ENCODE data around the gene RAP1GAP2.

The RAP1GAP2 gene

GRCh38 chr17:2803386-2803785, 7.1 kb downstream of the RAP1GAP2 start:
- Histone ChIP-seq H2AFZ (ENCODE audit: low read length) (no peak overlapping the region), H3K27me3 (ENCODE audit: insufficient read depth, low read length) (peaks cover 8% of the 10 kb centered on the region; the same call in 1 of the 2 replicates), H3K4me1 (ENCODE audit: insufficient read depth, low read length, severe bottlenecking) (no peaks in the 10 kb centered on the region), H3K9ac (ENCODE audit: low read length) (no peak overlapping the region), H3K36me3 (ENCODE audit: insufficient read depth, low read length) (no peaks in the 10 kb centered on the region), H3K27ac (ENCODE audit: low read depth, low read length, poor library complexity, severe bottlenecking) (no peak overlapping the region), H3F3A (ENCODE audit: insufficient read depth, low read length) (no peaks in the 10 kb centered on the region), H3K4me3 (ENCODE audit: low read depth, low read length, poor library complexity, severe bottlenecking) (no peak overlapping the region), H3K4me2 (ENCODE audit: low read length) (no peak overlapping the region), H3K9me3 (ENCODE audit: low read length) (no peaks in the 10 kb centered on the region), H3K79me2 (ENCODE audit: insufficient read depth, low read length) (no peaks in the 10 kb centered on the region), H4K20me1 (ENCODE audit: insufficient read depth, low read length) (no peaks in the 10 kb centered on the region), H3K9me2 (ENCODE audit: low read depth, low read length) (no peaks in the 10 kb centered on the region)
- TF ChIP-seq CTCF (IDR thresholded peaks at IDR 0.05; ENCODE audit: low read length) (no peak), EZH2 (IDR thresholded peaks at IDR 0.05; ENCODE audit: borderline replicate concordance, low read length) (no peak)

- H3K27ac ChIP-seq (ENCODE audit: low read depth, low read length, poor library complexity, severe bottlenecking): no peak overlapping the region
- H3K36me3 ChIP-seq (ENCODE audit: insufficient read depth, low read length): no peaks in the 10 kb centered on the region
- no peak overlapping the region for H3K4me3 ChIP-seq (ENCODE audit: low read depth, low read length, poor library complexity, severe bottlenecking)
- H3K4me2 ChIP-seq (ENCODE audit: low read length): no peak overlapping the region
- no peaks in the 10 kb centered on the region for H4K20me1 ChIP-seq (ENCODE audit: insufficient read depth, low read length)
- H2AFZ ChIP-seq (ENCODE audit: low read length): no peak overlapping the region
- peaks cover 13% of the 10 kb centered on the region; the same call in 1 of the 2 replicates for H3K27me3 ChIP-seq (ENCODE audit: insufficient read depth, low read length)
- H3K9me2 ChIP-seq (ENCODE audit: low read depth, low read length): no peaks in the 10 kb centered on the region
- no peak for TF ChIP-seq EZH2 (IDR thresholded peaks at IDR 0.05; ENCODE audit: borderline replicate concordance, low read length)
- no peak for TF ChIP-seq CTCF (IDR thresholded peaks at IDR 0.05; ENCODE audit: low read length)
- H3F3A ChIP-seq (ENCODE audit: insufficient read depth, low read length): no peaks in the 10 kb centered on the region
- no peaks in the 10 kb centered on the region for H3K79me2 ChIP-seq (ENCODE audit: insufficient read depth, low read length)
- no peaks in the 10 kb centered on the region for H3K4me1 ChIP-seq (ENCODE audit: insufficient read depth, low read length, severe bottlenecking)
- H3K9ac ChIP-seq (ENCODE audit: low read length): no peak overlapping the region
- H3K9me3 ChIP-seq (ENCODE audit: low read length): no peaks in the 10 kb centered on the region
Measured at GRCh38 chr17:2803971-2804370, 7.7 kb downstream of the RAP1GAP2 start.

GRCh38 chr17:2804912-2805311, 8.7 kb downstream of the RAP1GAP2 start:
- Histone ChIP-seq H3K9me2 (ENCODE audit: low read depth, low read length) (no peaks in the 10 kb centered on the region), H3K4me2 (ENCODE audit: low read length) (no peak overlapping the region), H4K20me1 (ENCODE audit: insufficient read depth, low read length) (no peaks in the 10 kb centered on the region), H3K4me3 (ENCODE audit: low read depth, low read length, poor library complexity, severe bottlenecking) (no peak overlapping the region), H3K79me2 (ENCODE audit: insufficient read depth, low read length) (no peaks in the 10 kb centered on the region), H2AFZ (ENCODE audit: low read length) (no peak overlapping the region), H3K9me3 (ENCODE audit: low read length) (no peaks in the 10 kb centered on the region), H3F3A (ENCODE audit: insufficient read depth, low read length) (no peaks in the 10 kb centered on the region), H3K36me3 (ENCODE audit: insufficient read depth, low read length) (no peaks in the 10 kb centered on the region), H3K27me3 (ENCODE audit: insufficient read depth, low read length) (peaks cover 13% of the 10 kb centered on the region; the same call in 1 of the 2 replicates), H3K9ac (ENCODE audit: low read length) (no peak overlapping the region), H3K4me1 (ENCODE audit: insufficient read depth, low read length, severe bottlenecking) (no peaks in the 10 kb centered on the region), H3K27ac (ENCODE audit: low read depth, low read length, poor library complexity, severe bottlenecking) (no peak overlapping the region)
- TF ChIP-seq EZH2 (IDR thresholded peaks at IDR 0.05; ENCODE audit: borderline replicate concordance, low read length): no peak
- no peak for TF ChIP-seq CTCF (IDR thresholded peaks at IDR 0.05; ENCODE audit: low read length)

All from OCI-LY1 (cell line).